Measurements from ENCODE around the gene EFL1.

EFL1 gene

GRCh38 chr15:82086243-82086995 lies 176.1 kb downstream of the EFL1 start:
- Histone ChIP-seq H3K9me3 (ENCODE audit: control insufficient read depth, insufficient read depth, low read depth, low read length) (no peaks in the 10 kb centered on the region), H3K4me3 (ENCODE audit: low read depth, low read length) (no peak overlapping the region), H3K36me3 (ENCODE audit: control insufficient read depth in 2 of 2, insufficient read depth in 1 of 2, low read length in 2 of 2) (no peaks in the 10 kb centered on the region), H3K4me1 (ENCODE audit: control insufficient read depth, insufficient read depth, low read length) (peaks cover 7% of the 10 kb centered on the region; the same call in 1 of the 2 replicates), H3K27ac (ENCODE audit: extremely low read depth, low read depth, low read length) (no peak overlapping the region)
- CTCF ChIA-PET: interaction anchor here (0.6 to 2.1 kb wide), 3 partner anchors 22 to 487 kb away, joined by 3 to 4 read pairs (median 4); no protein-coding TSS in a partner anchor
- no peak for TF ChIP-seq ZFP41 (tag by site-specific recombination; IDR thresholded peaks at IDR 0.05; ENCODE audit: borderline replicate concordance)
- no peak for TF ChIP-seq ZFP37 (tag by site-specific recombination; IDR thresholded peaks at IDR 0.05)
- no peak for TF ChIP-seq MEIS1 (CRISPR knock-in tag; IDR thresholded peaks at IDR 0.05; ENCODE audit: borderline replicate concordance)
- no peak for TF ChIP-seq ZNF549 (tag by site-specific recombination; IDR thresholded peaks at IDR 0.05)
- TF ChIP-seq ZNF548 (tag by site-specific recombination; IDR thresholded peaks at IDR 0.05): no peak
- TF ChIP-seq GLI2 (tag by site-specific recombination; IDR thresholded peaks at IDR 0.05; ENCODE audit: borderline replicate concordance, low read depth): no peak
- no peak for TF ChIP-seq ZNF768 (tag by site-specific recombination; IDR thresholded peaks at IDR 0.05)
- TF ChIP-seq ZFHX2 (tag by site-specific recombination; conservative IDR thresholded peaks at IDR 0.05): no peak
- TF ChIP-seq ATF2 (tag by site-specific recombination; IDR thresholded peaks at IDR 0.05; ENCODE audit: low read depth): no peak
- no peak for TF ChIP-seq ZNF239 (tag by site-specific recombination; IDR thresholded peaks at IDR 0.05)
- TF ChIP-seq ZNF670 (tag by site-specific recombination; IDR thresholded peaks at IDR 0.05; ENCODE audit: low read depth): no peak
- no peak for TF ChIP-seq ZNF837 (tag by site-specific recombination; IDR thresholded peaks at IDR 0.05)
- TF ChIP-seq ZNF571 (tag by site-specific recombination; IDR thresholded peaks at IDR 0.05): no peak
- POLR2A ChIA-PET: no interaction called here

GRCh38 chr15:82081914-82082762 lies 180.4 kb downstream of the EFL1 start:
- CTCF ChIA-PET: interaction anchor here (0.6 to 1.8 kb wide), 8 partner anchors 9 to 116 kb away, joined by 3 to 9 read pairs (median 5); no protein-coding TSS in a partner anchor
- no peak overlapping the region for H3K4me3 ChIP-seq (ENCODE audit: low read depth, low read length)

More at GRCh38 chr15:82081914-82082762, 180.4 kb downstream of the EFL1 start:
- H3K27ac ChIP-seq (ENCODE audit: extremely low read depth, low read depth, low read length): 0 out of 2 replicates have a peak overlapping the region, but pooled peaks have one; percentile 21
- TF ChIP-seq ZNF280D (tag by site-specific recombination; IDR thresholded peaks at IDR 0.05) (no peak), ZNF2 (tag by site-specific recombination; IDR thresholded peaks at IDR 0.05) (peak; percentile 91), ZBTB17 (tag by site-specific recombination; IDR thresholded peaks at IDR 0.05) (peak; percentile 44; the same call in 1 of the 2 replicates)
- H3K9me3 ChIP-seq (ENCODE audit: control insufficient read depth, insufficient read depth, low read depth, low read length): no peaks in the 10 kb centered on the region
- H3K4me1 ChIP-seq (ENCODE audit: control insufficient read depth, insufficient read depth, low read length): peaks cover 7% of the 10 kb centered on the region; the same call in 1 of the 2 replicates
- no peaks in the 10 kb centered on the region for H3K36me3 ChIP-seq (ENCODE audit: control insufficient read depth in 2 of 2, insufficient read depth in 1 of 2, low read length in 2 of 2)
- POLR2A ChIA-PET: no interaction called here
